Esophagus squamous epithelium (tissue), 4 donors: ENCODE measurements around the gene KCNQ1.

Experiments
- CTCF ChIP-seq, 6 experiments: fragments of 450-650 bp in 4 of 6; fragments of 200-600 bp in 2 of 6; sonication (generic) in 2 of 6; IDR thresholded peaks; one replicate each; pipeline ENCODE4 v1.5.1; 2016 to 2019; ENCODE audit warnings: antibody characterized with exemption in 6 of 6, mild to moderate bottlenecking in 4 of 6, moderate library complexity in 4 of 6
- POLR2A ChIP-seq, 4 donors: fragments of 450-650 bp; IDR thresholded peaks; one replicate each; pipeline ENCODE4 v1.6.1; 2017; ENCODE audit warnings: antibody characterized with exemption in 4 of 4, mild to moderate bottlenecking in 4 of 4, moderate library complexity in 3 of 4

DNA sequence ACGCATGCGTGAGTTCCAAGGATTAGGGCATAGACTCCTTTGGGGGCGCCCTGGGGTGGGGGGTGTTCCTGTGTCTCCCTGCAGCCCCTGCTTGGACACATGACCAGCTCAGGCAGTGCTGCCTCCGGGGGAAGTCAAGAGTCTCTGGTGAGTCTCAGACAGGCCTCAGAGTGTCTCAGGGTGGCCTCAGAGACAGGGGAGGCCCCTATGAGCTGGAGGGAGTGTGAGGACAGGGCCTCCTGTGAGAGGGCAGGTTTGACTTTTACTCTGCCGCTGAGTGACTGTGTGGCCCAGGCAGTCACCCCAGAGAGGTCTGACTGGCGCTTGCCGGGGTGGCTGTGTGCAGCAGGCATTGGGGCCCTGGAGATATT lies 296.2 kb downstream of the KCNQ1 start:
- TF ChIP-seq CTCF (IDR thresholded peaks at IDR 0.05) (no peak), POLR2A (IDR thresholded peaks at IDR 0.05) (no peak)
